ENCODE data around the gene SAMD3.

Gene SAMD3

DNA sequence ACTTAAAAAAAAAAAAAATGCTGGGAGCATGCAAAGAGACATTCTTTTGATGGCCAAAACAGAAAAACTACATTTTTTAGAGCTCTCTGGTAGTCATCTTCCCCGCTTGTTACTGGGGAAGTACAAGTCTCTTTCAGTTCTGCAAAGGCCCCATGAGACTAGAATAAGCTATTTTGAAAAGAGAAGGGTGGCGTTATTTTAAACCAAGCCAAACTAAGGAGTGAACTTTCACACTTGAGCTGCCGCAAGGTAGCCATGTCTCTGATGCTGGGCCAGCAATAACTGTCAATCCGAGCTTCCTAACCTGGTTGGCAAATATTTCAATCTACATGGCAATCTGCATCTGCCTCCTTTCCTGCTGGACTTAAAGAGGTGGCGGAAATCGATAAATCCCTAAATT lies 107.7 kb downstream of the SAMD3 start:
- TF ChIP-seq, protein P1, sequence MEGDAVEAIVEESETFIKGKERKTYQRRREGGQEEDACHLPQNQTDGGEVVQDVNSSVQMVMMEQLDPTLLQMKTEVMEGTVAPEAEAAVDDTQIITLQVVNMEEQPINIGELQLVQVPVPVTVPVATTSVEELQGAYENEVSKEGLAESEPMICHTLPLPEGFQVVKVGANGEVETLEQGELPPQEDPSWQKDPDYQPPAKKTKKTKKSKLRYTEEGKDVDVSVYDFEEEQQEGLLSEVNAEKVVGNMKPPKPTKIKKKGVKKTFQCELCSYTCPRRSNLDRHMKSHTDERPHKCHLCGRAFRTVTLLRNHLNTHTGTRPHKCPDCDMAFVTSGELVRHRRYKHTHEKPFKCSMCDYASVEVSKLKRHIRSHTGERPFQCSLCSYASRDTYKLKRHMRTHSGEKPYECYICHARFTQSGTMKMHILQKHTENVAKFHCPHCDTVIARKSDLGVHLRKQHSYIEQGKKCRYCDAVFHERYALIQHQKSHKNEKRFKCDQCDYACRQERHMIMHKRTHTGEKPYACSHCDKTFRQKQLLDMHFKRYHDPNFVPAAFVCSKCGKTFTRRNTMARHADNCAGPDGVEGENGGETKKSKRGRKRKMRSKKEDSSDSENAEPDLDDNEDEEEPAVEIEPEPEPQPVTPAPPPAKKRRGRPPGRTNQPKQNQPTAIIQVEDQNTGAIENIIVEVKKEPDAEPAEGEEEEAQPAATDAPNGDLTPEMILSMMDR (IDR thresholded peaks at IDR 0.05; ENCODE audit: low read depth, low read length, missing control alignments) = no peak
- in situ Hi-C loops (cut with HindIII; ENCODE audit: low sequenced_read_pairs) = no loop called here
- no peak overlapping the region for H3K4me3 ChIP-seq (ENCODE audit: low read depth, low read length)
- DNase-seq (ENCODE audit: low read depth) = no peak

DNA sequence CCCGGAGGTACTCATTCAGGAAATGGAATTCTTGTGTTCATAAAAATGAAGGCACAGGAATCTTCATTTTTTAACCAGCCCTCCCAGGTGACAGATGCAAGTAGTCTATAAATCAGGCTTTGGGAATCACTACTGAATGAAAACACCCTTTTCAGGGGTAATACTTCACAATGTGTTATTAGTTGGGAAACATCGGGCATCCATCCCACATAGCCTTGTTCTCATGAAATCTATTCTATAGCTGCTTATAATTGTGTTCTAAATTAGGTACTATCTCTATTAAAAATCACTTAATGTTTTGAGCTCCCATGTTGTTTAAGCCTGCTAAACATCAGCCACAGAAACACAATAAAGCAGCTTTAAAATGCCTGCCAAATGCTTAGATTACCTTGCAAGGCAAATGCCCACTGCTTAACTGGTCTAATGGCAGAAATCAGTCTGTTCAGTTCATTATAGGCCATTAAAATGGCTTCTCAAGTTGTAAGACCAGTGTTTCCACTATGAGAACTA lies 109.5 kb downstream of the SAMD3 start:
- DNase-seq (ENCODE audit: low read depth) = no peak
- in situ Hi-C loops (cut with HindIII; ENCODE audit: low sequenced_read_pairs) = no loop called here
- H3K4me3 ChIP-seq (ENCODE audit: low read depth, low read length) = no peak overlapping the region
- TF ChIP-seq, protein P1 (IDR thresholded peaks at IDR 0.05; ENCODE audit: low read depth, low read length, missing control alignments) = no peak

DNA sequence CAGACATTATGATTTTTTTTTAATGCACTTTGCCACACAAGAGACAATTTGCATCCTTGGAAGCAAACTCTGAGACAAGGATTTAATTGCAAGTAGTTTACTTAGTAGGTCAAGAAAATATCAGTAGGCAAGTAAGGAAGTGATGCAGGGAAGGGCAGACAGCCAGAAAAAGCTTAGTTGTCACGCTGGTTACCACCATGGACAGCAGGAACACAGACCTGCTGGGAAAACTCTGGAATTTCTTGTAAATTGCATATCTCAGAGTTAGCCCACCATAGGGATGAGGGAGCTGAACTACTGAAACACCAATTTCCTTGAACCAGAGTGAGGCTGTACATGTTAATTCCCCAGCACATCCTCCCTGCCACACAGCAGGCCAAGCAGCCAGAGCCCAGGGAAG lies 111.7 kb downstream of the SAMD3 start:
- TF ChIP-seq, protein P1 (IDR thresholded peaks at IDR 0.05; ENCODE audit: low read depth, low read length, missing control alignments) = no peak
- DNase-seq (ENCODE audit: low read depth) = no peak
- no peak overlapping the region for H3K4me3 ChIP-seq (ENCODE audit: low read depth, low read length)
- in situ Hi-C loops (cut with HindIII; ENCODE audit: low sequenced_read_pairs) = no loop called here

DNA sequence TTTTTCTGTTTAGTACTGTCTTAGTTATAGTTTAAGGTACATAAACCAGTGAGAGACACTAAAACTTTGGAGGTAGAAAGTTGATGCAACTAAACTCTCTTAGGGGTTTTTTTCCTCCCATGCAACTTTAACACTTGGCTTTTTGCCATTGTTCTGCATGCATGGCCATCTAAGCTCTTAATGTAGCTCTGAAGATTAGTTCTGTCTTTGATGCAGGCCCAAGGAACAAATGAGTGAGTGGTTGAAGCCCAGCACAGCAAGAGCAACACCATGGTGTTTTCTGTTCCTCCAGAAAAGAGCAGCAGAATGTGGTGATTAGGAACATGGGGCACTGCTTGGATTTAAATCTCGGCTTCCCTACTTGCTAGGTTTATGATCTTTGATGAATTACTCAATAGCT lies 115.0 kb downstream of the SAMD3 start:
- in situ Hi-C loops (cut with HindIII; ENCODE audit: low sequenced_read_pairs) = no loop called here
- no peak overlapping the region for H3K4me3 ChIP-seq (ENCODE audit: low read depth, low read length)
- TF ChIP-seq, protein P1 (IDR thresholded peaks at IDR 0.05; ENCODE audit: low read depth, low read length, missing control alignments) = no peak
- no peak for DNase-seq (ENCODE audit: low read depth)

DNA sequence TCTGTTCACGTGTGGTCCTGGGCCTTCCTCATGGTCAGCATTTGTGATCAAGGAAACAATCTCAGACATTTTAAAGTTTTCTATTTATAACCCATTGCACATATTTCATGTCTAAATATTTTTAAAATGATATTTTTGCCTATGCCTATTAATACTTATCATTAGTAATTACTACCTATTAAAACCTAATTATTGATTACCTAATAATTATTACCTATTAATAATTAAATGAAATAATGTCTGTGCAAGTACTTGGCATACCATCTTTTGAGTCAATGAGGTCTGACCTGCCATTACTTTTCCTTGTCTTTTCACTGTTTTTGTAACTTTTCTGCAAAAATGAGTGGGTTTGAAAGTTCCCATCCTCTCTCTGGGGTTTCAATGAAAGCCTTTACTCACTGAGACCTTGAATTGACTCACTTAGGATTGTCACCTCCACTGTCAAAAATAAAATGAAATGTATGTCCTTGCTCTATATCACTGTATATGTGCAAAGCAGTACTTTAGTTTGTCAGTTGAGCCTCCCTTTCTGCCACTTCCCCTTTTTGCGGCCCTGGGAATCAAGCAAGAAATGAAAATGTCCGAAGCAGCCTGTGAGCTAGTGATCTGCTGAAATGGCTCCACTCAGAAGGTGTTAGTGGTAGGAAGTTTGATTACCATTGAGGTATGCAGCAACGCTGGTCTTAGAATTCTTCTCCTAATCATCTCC lies 116.6 kb downstream of the SAMD3 start:
- in situ Hi-C loops (cut with HindIII; ENCODE audit: low sequenced_read_pairs) = no loop called here
- H3K4me3 ChIP-seq (ENCODE audit: low read depth, low read length) = no peak overlapping the region
- no peak for DNase-seq (ENCODE audit: low read depth)
- TF ChIP-seq, protein P1 (IDR thresholded peaks at IDR 0.05; ENCODE audit: low read depth, low read length, missing control alignments) = no peak

DNA sequence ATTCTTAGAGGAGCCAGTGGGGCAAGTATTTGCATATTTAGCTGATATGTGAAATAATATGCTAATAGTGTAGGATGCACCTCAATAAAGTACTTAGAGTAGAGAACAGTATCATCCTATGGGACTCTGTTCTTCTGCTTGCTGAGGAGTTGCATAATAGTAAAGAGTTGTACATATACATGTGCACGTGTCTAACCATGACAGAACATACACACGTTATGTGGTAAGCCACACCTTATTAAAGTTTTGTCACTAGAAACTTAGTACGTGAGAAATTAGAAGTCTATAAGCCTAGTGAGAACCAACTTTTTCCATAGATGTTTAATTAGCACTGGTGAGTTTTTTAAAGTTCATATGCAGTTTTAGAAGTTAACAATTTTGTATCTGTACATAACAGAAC lies 123.6 kb downstream of the SAMD3 start:
- TF ChIP-seq, protein P1 (IDR thresholded peaks at IDR 0.05; ENCODE audit: low read depth, low read length, missing control alignments) = no peak
- in situ Hi-C loops (cut with HindIII; ENCODE audit: low sequenced_read_pairs) = no loop called here
- no peak overlapping the region for H3K4me3 ChIP-seq (ENCODE audit: low read depth, low read length)
- DNase-seq (ENCODE audit: low read depth) = no peak
